ENCODE results near the gene WWTR1. TPM values are rescaled to one million over a fixed set of nuclear protein-coding genes. Genes with fewer than 3 reads are reported as not detected.
A peak's percentile ranks its signal among the peaks of the same experiment; 100 is the strongest.

The WWTR1 gene
- total RNA-seq, 6 experiments from 2014 or later, result 41.5 to 49.7 (median 45.5) TPM

GRCh38 chr3:149468504-149469212 is 189.2 kb downstream of the WWTR1 start:
- DNase-seq, result no peak
- H3K27me3 Mint-ChIP-seq (ENCODE audit: insufficient read depth), result no peaks in the 10 kb centered on the region
- peaks cover 9% of the 10 kb centered on the region; the same call in 1 of the 2 replicates for H3K9me3 Mint-ChIP-seq
- H3K36me3 Mint-ChIP-seq (ENCODE audit: low read depth), result peaks cover 20% of the 10 kb centered on the region
- TF ChIP-seq CTCF (IDR thresholded peaks at IDR 0.05), result no peak
- H3K4me3 Mint-ChIP-seq, result no peak overlapping the region
- H3K27ac Mint-ChIP-seq, result peak overlapping the region; percentile 69
- peaks cover 91% of the 10 kb centered on the region for H3K4me1 Mint-ChIP-seq (ENCODE audit: low read depth)

Other genes with a start within 250 kb of the WWTR1 start
- 1 to 10 TPM in 1 of 6 experiments, under 1 TPM in 5; 0.25 to 1.3 (median 0.63) TPM for gene TM4SF4, start 183.3 kb downstream of the WWTR1 start, total RNA-seq (2021; fragmentation: NEBNext Ultra II Directional; extraction: Animal tissue kit (Norgen Biotek cat#: 25700))
- gene COMMD2, start 94.5 kb upstream of the WWTR1 start, total RNA-seq (2021; fragmentation: NEBNext Ultra II Directional; extraction: Animal tissue kit (Norgen Biotek cat#: 25700)), result 10 to 100 TPM; 27.0 to 32.8 (median 31.5) TPM
- gene ANKUB1, start 134.5 kb upstream of the WWTR1 start, total RNA-seq (2021; fragmentation: NEBNext Ultra II Directional; extraction: Animal tissue kit (Norgen Biotek cat#: 25700)), result not detected
- gene RNF13, start 155.2 kb upstream of the WWTR1 start, total RNA-seq (2021; fragmentation: NEBNext Ultra II Directional; extraction: Animal tissue kit (Norgen Biotek cat#: 25700)), result 10 to 100 TPM; 20.5 to 33.7 (median 25.7) TPM